GM23338 (cell line): ENCODE results near the gene FOXP1. TPM values are rescaled to one million over a fixed set of nuclear protein-coding genes. Genes with fewer than 3 reads are reported as not detected.

ENCODE experiments used
- ATAC-seq: fragments of 200-7000 bp; cut with Tn5 transposase; 3 replicates; pipeline ENCODE4 v1.9.1; 2020
- DNase-seq: peaks from one replicate; pipeline ENCODE4 v3.0.0-alpha.2; 2015; ENCODE audit warnings: low spot score
- H2AFZ ChIP-seq: fragments of 200-600 bp; sonication (generic); 2 replicates; pipeline ENCODE4 v1.8.0; 2016; ENCODE audit warnings: antibody characterized with exemption, mild to moderate bottlenecking, moderate library complexity
- H3F3A ChIP-seq: fragments of 200-600 bp; sonication (generic); replicated peaks from 2 replicates; pipeline ENCODE4 v1.8.0; 2017; ENCODE audit warnings: antibody characterized with exemption, mixed run types, low read depth
- H3K27ac ChIP-seq: fragments of 200-600 bp; sonication (generic); 2 replicates; pipeline ENCODE4 v1.6.1; 2016; ENCODE audit warnings: low read depth
- H3K27me3 ChIP-seq: fragments of 200-600 bp; sonication (generic); 2 replicates; pipeline ENCODE4 v1.8.0; 2016; ENCODE audit warnings: mild to moderate bottlenecking, mixed run types, moderate library complexity; ENCODE audit not compliant: insufficient read depth
- H3K36me3 ChIP-seq: fragments of 200-600 bp; sonication (generic); 2 replicates; pipeline ENCODE4 v1.8.0; 2016; ENCODE audit warnings: mild to moderate bottlenecking; ENCODE audit not compliant: insufficient read depth
- H3K4me1 ChIP-seq: fragments of 200-600 bp; sonication (generic); 2 replicates; pipeline ENCODE4 v1.8.0; 2016; ENCODE audit warnings: mild to moderate bottlenecking, moderate library complexity; ENCODE audit not compliant: insufficient read depth
- H3K4me2 ChIP-seq: fragments of 200-600 bp; sonication (generic); 2 replicates; pipeline ENCODE4 v1.7.1; 2017; ENCODE audit warnings: mixed run types
- H3K4me3 ChIP-seq: fragments of 200-600 bp; sonication (generic); 2 replicates; pipeline ENCODE4 v1.6.1; 2016; ENCODE audit warnings: mixed run types
- H3K79me2 ChIP-seq: fragments of 200-600 bp; sonication (generic); replicated peaks from 2 replicates; pipeline ENCODE4 v1.8.0; 2017; ENCODE audit warnings: mild to moderate bottlenecking; ENCODE audit not compliant: insufficient read depth
- H3K9me2 ChIP-seq: fragments of 200-600 bp; sonication (generic); 2 replicates; pipeline ENCODE4 v1.8.0; 2017; ENCODE audit not compliant: insufficient read depth
- H4K20me1 ChIP-seq: fragments of 200-600 bp; sonication (generic); replicated peaks from 2 replicates; pipeline ENCODE4 v1.8.0; 2017; ENCODE audit warnings: mild to moderate bottlenecking; ENCODE audit not compliant: insufficient read depth
- H3K27ac Mint-ChIP-seq: 2 replicates; pipeline ENCODE4 v1.8.0; 2020; ENCODE audit warnings: inconsistent platforms, mild to moderate bottlenecking, moderate library complexity, mixed read lengths
- H3K27me3 Mint-ChIP-seq: 3 replicates; pipeline ENCODE4 v1.8.0; 2022; ENCODE audit warnings: low read depth, mild to moderate bottlenecking, moderate library complexity, mixed read lengths, inconsistent platforms; ENCODE audit not compliant: insufficient read depth, poor library complexity
- H3K36me3 Mint-ChIP-seq: 3 replicates; pipeline ENCODE4 v1.8.0; 2021; ENCODE audit warnings: low read depth, mild to moderate bottlenecking, inconsistent platforms, moderate library complexity, mixed read lengths
- H3K4me1 Mint-ChIP-seq: 3 replicates; pipeline ENCODE4 v1.8.0; 2020; ENCODE audit warnings: mild to moderate bottlenecking, inconsistent platforms, mixed read lengths
- H3K4me3 Mint-ChIP-seq: 3 replicates; pipeline ENCODE4 v1.8.0; 2021; ENCODE audit warnings: moderate library complexity, mild to moderate bottlenecking, inconsistent platforms, mixed read lengths
- H3K9me3 Mint-ChIP-seq: 3 replicates; pipeline ENCODE4 v1.8.0; 2020; ENCODE audit warnings: moderate library complexity, mild to moderate bottlenecking, inconsistent platforms, mixed read lengths
- CREB1 ChIP-seq: fragments of 250-450 bp; sonication (Bioruptor Pico); IDR thresholded peaks from 2 replicates; pipeline ENCODE4 v1.5.0; 2020; ENCODE audit warnings: low read depth, mild to moderate bottlenecking, moderate library complexity
- EZH2 ChIP-seq: fragments of 200-600 bp; sonication (generic); IDR thresholded peaks from one replicate; pipeline ENCODE4 v1.8.0; 2017; ENCODE audit warnings: antibody characterized with exemption, mild to moderate bottlenecking, low read depth; ENCODE audit not compliant: unreplicated experiment
- EZH2phosphoT487 ChIP-seq: fragments of 200-600 bp; sonication (generic); IDR thresholded peaks from one replicate; pipeline ENCODE4 v1.8.1; 2018; ENCODE audit warnings: antibody characterized with exemption; ENCODE audit not compliant: unreplicated experiment
- JUNB ChIP-seq: IDR thresholded peaks from one replicate; pipeline ENCODE4 v1.6.1; 2016; ENCODE audit warnings: antibody characterized with exemption; ENCODE audit not compliant: unreplicated experiment
- NANOG ChIP-seq: IDR thresholded peaks from 2 replicates; pipeline ENCODE4 v1.6.1; 2016; ENCODE audit warnings: antibody characterized with exemption, borderline replicate concordance
- STAT1 ChIP-seq: IDR thresholded peaks from one replicate; pipeline ENCODE4 v1.6.1; 2016; ENCODE audit warnings: antibody characterized with exemption; ENCODE audit not compliant: unreplicated experiment
- ZNF114 ChIP-seq: fragments of 250-450 bp; sonication (Bioruptor Pico); IDR thresholded peaks from 2 replicates; pipeline ENCODE4 v1.5.0; 2020; ENCODE audit warnings: mild to moderate bottlenecking, moderate library complexity
- ZNF331 ChIP-seq: fragments of 250-450 bp; sonication (Bioruptor Pico); IDR thresholded peaks from 2 replicates; pipeline ENCODE4 v1.5.0; 2020; ENCODE audit warnings: low read depth, mild to moderate bottlenecking, moderate library complexity
- polyA plus RNA-seq: library from polyadenylated mRNA; unstranded; fragments of >200 nt; fragmentation: Nextera tagmentation; extraction: Ambion mirVana; gene quantifications from 2 replicates; pipeline ENCODE4 v1.2.1, GENCODE V29; 2016
- total RNA-seq: library from RNA; depleted of rRNA; stranded (reverse); fragments of >200 nt; shearing (Covaris generic); gene quantifications from 2 replicates; pipeline ENCODE4 v1.2.3, GENCODE V29; 2014
- TF ChIP-seq, protein P1 (sequence below): IDR thresholded peaks from one replicate; pipeline ENCODE4 v1.6.1; 2018; ENCODE audit warnings: antibody characterized with exemption; ENCODE audit not compliant: unreplicated experiment
- TF ChIP-seq, protein P2 (sequence below), 2 experiments: fragments of 200-600 bp in 1 of 2; sonication (generic) in 1 of 2; conservative IDR thresholded peaks; 2 replicates each; pipeline versions ENCODE4 v1.5.1 to v1.6.1; 2016 to 2017; ENCODE audit warnings: antibody characterized with exemption in 2 of 2, low read depth in 2 of 2, mild to moderate bottlenecking in 2 of 2, moderate library complexity in 1 of 2
- TF ChIP-seq, protein P3 (sequence below): fragments of 250-450 bp; sonication (Bioruptor Pico); IDR thresholded peaks from 2 replicates; pipeline ENCODE4 v1.5.0; 2020; ENCODE audit warnings: mild to moderate bottlenecking, moderate library complexity

The FOXP1 gene
- total and polyA plus RNA-seq, 2 experiments from 2014 or later, result 32.9 to 35.5 TPM

DNA sequence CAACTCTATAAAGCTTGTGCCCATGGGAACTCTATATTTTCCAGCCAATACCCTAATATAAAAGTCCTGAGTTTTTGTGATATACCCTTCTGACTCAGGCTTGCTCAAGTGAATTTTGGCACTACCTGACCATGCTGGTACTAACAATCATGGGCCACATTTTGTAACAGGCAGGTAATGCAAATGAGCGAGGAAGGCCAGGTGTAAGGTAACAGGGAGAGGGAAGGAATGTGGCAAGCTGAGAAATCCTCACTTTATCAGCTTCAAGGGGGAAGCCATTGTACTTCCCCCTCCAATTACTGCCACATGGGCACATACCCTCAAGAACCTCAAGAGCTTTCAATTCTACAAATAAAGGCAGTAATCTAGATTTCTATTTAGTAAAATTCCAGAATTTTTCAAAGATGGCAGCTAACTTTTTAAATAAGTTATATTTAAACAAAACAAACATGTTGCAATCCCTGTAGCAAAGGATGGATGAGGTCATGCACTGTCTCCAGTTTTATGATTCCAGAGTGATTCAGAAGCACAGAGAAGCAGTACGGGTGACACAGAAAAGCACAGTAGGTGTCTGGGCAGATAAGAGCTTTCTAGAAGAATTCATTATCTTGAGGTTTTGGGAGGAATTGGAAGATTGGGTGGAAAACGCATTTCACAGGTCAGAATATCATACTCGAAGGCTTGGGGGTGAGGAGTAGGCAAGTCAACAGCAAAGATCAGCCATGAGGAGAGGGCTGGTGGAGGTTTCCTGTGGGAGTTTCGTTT lies 87.6 kb downstream of the FOXP1 start:
- Mint-ChIP-seq H3K27me3 (peaks cover 3% of the 10 kb centered on the region), H3K9me3 (peaks cover 12% of the 10 kb centered on the region; the same call in 2 of the 3 replicates), H3K4me3 (no peak overlapping the region), H3K4me1 (peaks cover 51% of the 10 kb centered on the region), H3K27ac (peak overlapping the region; percentile 25), H3K36me3 (peaks cover 19% of the 10 kb centered on the region)
- no peak for TF ChIP-seq ZNF331 (CRISPR knock-in tag)
- TF ChIP-seq EZH2phosphoT487, result no peak
- TF ChIP-seq ZNF114 (CRISPR knock-in tag), result no peak
- no peak for TF ChIP-seq CREB1
- TF ChIP-seq, protein P1, sequence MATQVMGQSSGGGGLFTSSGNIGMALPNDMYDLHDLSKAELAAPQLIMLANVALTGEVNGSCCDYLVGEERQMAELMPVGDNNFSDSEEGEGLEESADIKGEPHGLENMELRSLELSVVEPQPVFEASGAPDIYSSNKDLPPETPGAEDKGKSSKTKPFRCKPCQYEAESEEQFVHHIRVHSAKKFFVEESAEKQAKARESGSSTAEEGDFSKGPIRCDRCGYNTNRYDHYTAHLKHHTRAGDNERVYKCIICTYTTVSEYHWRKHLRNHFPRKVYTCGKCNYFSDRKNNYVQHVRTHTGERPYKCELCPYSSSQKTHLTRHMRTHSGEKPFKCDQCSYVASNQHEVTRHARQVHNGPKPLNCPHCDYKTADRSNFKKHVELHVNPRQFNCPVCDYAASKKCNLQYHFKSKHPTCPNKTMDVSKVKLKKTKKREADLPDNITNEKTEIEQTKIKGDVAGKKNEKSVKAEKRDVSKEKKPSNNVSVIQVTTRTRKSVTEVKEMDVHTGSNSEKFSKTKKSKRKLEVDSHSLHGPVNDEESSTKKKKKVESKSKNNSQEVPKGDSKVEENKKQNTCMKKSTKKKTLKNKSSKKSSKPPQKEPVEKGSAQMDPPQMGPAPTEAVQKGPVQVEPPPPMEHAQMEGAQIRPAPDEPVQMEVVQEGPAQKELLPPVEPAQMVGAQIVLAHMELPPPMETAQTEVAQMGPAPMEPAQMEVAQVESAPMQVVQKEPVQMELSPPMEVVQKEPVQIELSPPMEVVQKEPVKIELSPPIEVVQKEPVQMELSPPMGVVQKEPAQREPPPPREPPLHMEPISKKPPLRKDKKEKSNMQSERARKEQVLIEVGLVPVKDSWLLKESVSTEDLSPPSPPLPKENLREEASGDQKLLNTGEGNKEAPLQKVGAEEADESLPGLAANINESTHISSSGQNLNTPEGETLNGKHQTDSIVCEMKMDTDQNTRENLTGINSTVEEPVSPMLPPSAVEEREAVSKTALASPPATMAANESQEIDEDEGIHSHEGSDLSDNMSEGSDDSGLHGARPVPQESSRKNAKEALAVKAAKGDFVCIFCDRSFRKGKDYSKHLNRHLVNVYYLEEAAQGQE, result no peak
- TF ChIP-seq, protein P2, sequence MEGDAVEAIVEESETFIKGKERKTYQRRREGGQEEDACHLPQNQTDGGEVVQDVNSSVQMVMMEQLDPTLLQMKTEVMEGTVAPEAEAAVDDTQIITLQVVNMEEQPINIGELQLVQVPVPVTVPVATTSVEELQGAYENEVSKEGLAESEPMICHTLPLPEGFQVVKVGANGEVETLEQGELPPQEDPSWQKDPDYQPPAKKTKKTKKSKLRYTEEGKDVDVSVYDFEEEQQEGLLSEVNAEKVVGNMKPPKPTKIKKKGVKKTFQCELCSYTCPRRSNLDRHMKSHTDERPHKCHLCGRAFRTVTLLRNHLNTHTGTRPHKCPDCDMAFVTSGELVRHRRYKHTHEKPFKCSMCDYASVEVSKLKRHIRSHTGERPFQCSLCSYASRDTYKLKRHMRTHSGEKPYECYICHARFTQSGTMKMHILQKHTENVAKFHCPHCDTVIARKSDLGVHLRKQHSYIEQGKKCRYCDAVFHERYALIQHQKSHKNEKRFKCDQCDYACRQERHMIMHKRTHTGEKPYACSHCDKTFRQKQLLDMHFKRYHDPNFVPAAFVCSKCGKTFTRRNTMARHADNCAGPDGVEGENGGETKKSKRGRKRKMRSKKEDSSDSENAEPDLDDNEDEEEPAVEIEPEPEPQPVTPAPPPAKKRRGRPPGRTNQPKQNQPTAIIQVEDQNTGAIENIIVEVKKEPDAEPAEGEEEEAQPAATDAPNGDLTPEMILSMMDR (conservative IDR thresholded peaks at IDR 0.05; ENCODE audit: low read depth in 2 of 2), result no peak
- TF ChIP-seq EZH2, result no peak
- no peak for TF ChIP-seq NANOG
- TF ChIP-seq JUNB, result no peak
- TF ChIP-seq STAT1, result no peak
- TF ChIP-seq, protein P3, sequence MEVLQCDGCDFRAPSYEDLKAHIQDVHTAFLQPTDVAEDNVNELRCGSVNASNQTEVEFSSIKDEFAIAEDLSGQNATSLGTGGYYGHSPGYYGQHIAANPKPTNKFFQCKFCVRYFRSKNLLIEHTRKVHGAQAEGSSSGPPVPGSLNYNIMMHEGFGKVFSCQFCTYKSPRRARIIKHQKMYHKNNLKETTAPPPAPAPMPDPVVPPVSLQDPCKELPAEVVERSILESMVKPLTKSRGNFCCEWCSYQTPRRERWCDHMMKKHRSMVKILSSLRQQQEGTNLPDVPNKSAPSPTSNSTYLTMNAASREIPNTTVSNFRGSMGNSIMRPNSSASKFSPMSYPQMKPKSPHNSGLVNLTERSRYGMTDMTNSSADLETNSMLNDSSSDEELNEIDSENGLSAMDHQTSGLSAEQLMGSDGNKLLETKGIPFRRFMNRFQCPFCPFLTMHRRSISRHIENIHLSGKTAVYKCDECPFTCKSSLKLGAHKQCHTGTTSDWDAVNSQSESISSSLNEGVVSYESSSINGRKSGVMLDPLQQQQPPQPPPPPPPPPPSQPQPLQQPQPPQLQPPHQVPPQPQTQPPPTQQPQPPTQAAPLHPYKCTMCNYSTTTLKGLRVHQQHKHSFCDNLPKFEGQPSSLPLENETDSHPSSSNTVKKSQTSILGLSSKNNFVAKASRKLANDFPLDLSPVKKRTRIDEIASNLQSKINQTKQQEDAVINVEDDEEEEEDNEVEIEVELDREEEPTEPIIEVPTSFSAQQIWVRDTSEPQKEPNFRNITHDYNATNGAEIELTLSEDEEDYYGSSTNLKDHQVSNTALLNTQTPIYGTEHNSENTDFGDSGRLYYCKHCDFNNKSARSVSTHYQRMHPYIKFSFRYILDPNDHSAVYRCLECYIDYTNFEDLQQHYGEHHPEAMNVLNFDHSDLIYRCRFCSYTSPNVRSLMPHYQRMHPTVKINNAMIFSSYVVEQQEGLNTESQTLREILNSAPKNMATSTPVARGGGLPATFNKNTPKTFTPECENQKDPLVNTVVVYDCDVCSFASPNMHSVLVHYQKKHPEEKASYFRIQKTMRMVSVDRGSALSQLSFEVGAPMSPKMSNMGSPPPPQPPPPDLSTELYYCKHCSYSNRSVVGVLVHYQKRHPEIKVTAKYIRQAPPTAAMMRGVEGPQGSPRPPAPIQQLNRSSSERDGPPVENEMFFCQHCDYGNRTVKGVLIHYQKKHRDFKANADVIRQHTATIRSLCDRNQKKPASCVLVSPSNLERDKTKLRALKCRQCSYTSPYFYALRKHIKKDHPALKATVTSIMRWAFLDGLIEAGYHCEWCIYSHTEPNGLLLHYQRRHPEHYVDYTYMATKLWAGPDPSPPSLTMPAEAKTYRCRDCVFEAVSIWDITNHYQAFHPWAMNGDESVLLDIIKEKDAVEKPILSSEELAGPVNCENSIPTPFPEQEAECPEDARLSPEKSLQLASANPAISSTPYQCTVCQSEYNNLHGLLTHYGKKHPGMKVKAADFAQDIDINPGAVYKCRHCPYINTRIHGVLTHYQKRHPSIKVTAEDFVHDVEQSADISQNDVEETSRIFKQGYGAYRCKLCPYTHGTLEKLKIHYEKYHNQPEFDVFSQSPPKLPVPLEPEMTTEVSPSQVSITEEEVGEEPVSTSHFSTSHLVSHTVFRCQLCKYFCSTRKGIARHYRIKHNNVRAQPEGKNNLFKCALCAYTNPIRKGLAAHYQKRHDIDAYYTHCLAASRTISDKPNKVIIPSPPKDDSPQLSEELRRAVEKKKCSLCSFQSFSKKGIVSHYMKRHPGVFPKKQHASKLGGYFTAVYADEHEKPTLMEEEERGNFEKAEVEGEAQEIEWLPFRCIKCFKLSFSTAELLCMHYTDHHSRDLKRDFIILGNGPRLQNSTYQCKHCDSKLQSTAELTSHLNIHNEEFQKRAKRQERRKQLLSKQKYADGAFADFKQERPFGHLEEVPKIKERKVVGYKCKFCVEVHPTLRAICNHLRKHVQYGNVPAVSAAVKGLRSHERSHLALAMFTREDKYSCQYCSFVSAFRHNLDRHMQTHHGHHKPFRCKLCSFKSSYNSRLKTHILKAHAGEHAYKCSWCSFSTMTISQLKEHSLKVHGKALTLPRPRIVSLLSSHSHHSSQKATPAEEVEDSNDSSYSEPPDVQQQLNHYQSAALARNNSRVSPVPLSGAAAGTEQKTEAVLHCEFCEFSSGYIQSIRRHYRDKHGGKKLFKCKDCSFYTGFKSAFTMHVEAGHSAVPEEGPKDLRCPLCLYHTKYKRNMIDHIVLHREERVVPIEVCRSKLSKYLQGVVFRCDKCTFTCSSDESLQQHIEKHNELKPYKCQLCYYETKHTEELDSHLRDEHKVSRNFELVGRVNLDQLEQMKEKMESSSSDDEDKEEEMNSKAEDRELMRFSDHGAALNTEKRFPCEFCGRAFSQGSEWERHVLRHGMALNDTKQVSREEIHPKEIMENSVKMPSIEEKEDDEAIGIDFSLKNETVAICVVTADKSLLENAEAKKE (CRISPR knock-in tag), result no peak
- no peaks in the 10 kb centered on the region for H3K9me2 ChIP-seq
- H3K36me3 ChIP-seq, result no peaks in the 10 kb centered on the region
- no peak overlapping the region for H3K4me3 ChIP-seq
- DNase-seq (peak; percentile 75), ATAC-seq (peak; percentile 65)
- H4K20me1 ChIP-seq, result no peaks in the 10 kb centered on the region
- H3K79me2 ChIP-seq, result no peaks in the 10 kb centered on the region
- no peaks in the 10 kb centered on the region for H3K27me3 ChIP-seq
- peak overlapping the region; percentile 20 for H3K4me2 ChIP-seq
- H3K4me1 ChIP-seq, result peaks cover 31% of the 10 kb centered on the region
- H3F3A ChIP-seq, result no peaks in the 10 kb centered on the region
- H2AFZ ChIP-seq, result no peak overlapping the region
- H3K27ac ChIP-seq, result peak overlapping the region; percentile 53
